MG63 (cell line): ENCODE data around the gene GPHN. TPM values are rescaled to one million over a fixed set of nuclear protein-coding genes. Genes with fewer than 3 reads are reported as not detected.
"Not testable (repeated sequence)": the region's sequence is repeated elsewhere in the genome, so short reads cannot be mapped to it uniquely, and the experiment has no call there.

ENCODE experiments used
- DNase-seq: peaks from one replicate; pipeline ENCODE4 v3.0.0-alpha.2; 2020
- H3K27me3 ChIP-seq: fragments of 250-450 bp; sonication (Bioruptor Pico); 2 replicates; pipeline ENCODE4 v1.5.1; 2020; ENCODE audit warnings: mild to moderate bottlenecking, moderate library complexity
- H3K36me3 ChIP-seq: fragments of 250-450 bp; sonication (Bioruptor Pico); 2 replicates; pipeline ENCODE4 v1.5.1; 2020; ENCODE audit warnings: mild to moderate bottlenecking, moderate library complexity
- H3K4me3 ChIP-seq: fragments of 250-450 bp; sonication (Bioruptor Pico); 2 replicates; pipeline ENCODE4 v1.5.1; 2020; ENCODE audit warnings: mild to moderate bottlenecking, moderate library complexity
- H3K9me3 ChIP-seq: fragments of 250-450 bp; sonication (Bioruptor Pico); 2 replicates; pipeline ENCODE4 v1.5.1; 2020; ENCODE audit warnings: mild to moderate bottlenecking, moderate library complexity
- total RNA-seq: library from RNA; depleted of rRNA; stranded (reverse); fragments of >200 nt; shearing (Covaris generic); gene quantifications from 2 replicates; pipeline ENCODE4 v1.2.3, GENCODE V29; 2014; ENCODE audit warnings: low replicate concordance

GPHN gene
- total RNA-seq, 1 experiment from 2014 or later, result 0.07 TPM

DNA sequence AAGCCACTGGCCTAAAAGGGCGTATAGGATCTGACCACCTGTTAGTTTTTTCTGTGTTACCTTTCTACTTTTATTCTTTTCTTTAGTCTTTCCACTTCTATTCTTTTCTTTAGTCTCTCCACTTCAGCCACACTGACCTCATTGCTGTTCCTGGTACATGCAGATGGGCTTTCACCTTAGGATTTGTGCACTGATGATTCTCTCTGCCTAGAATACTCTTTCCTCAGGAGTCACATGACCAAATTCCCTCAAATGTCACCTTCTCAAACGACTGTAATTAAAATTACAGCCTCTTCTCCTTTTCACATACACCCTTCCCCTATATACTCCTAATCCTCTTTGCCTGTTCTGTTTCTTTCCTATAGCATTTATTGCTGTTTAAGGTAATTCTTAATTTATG lies 36.0 kb downstream of the GPHN start:
- Histone ChIP-seq H3K27me3 (no peaks in the 10 kb centered on the region), H3K9me3 (no peaks in the 10 kb centered on the region), H3K36me3 (no peaks in the 10 kb centered on the region), H3K4me3 (no peak overlapping the region)
- DNase-seq, result no peak

DNA sequence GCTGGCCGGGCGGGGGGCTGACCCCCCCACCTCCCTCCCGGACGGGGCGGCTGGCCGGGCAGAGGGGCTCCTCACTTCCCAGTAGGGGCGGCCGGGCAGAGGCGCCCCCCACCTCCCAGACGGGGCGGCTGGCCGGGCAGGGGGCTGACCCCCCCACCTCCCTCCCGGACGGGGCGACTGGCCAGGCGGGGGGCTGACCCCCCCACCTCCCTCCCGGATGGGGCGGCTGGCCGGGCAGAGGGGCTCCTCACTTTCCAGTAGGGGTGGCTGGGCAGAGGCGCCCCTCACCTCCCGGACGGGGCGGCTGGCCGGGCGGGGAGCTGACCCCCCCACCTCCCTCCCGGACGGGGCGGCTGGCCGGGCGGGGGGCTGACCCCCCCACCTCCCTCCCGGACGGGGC lies 37.2 kb downstream of the GPHN start:
- not testable (repeated sequence) for DNase-seq, H3K4me3 ChIP-seq, H3K36me3 ChIP-seq

GRCh38 chr14:66545751-66546150 lies 37.8 kb downstream of the GPHN start:
- H3K36me3 ChIP-seq, H3K27me3 ChIP-seq, H3K9me3 ChIP-seq, DNase-seq, H3K4me3 ChIP-seq: not testable (repeated sequence)

More for the DNA sequence above, 37.2 kb downstream of the GPHN start:
- not testable (repeated sequence) for H3K9me3 ChIP-seq, H3K27me3 ChIP-seq

- Histone ChIP-seq H3K27me3 (no peaks in the 10 kb centered on the region), H3K4me3 (no peak overlapping the region), H3K9me3 (no peaks in the 10 kb centered on the region), H3K36me3 (no peaks in the 10 kb centered on the region)
- DNase-seq, result no peak
Measured at GRCh38 chr14:66563731-66564130, 55.8 kb downstream of the GPHN start.

GRCh38 chr14:66568220-66568619 lies 60.3 kb downstream of the GPHN start:
- H3K4me3 ChIP-seq, result no peak overlapping the region
- no peaks in the 10 kb centered on the region for H3K27me3 ChIP-seq
- no peaks in the 10 kb centered on the region for H3K9me3 ChIP-seq
- DNase-seq, result no peak
- H3K36me3 ChIP-seq, result no peaks in the 10 kb centered on the region

DNA sequence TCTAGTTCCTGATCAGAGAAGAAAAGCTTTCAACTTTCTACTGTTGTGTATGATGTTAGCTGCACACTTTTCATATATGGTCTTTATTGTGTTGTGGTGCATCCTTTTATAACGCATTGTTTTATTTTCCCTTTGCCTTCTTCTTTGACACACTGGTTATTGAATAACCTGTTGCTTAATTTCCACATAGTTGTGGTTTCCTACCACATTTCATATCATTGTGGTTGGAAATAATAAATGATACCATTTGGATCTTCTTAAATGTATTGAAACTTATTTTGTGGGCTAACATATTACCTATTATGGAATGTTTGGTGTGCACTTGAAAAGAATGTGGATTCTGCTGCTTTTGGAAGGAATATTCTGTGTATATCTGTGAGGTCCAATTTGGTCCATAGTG lies 64.9 kb downstream of the GPHN start:
- no peaks in the 10 kb centered on the region for H3K27me3 ChIP-seq
- no peaks in the 10 kb centered on the region for H3K9me3 ChIP-seq
- no peak for DNase-seq
- no peak overlapping the region for H3K4me3 ChIP-seq
- no peaks in the 10 kb centered on the region for H3K36me3 ChIP-seq

DNA sequence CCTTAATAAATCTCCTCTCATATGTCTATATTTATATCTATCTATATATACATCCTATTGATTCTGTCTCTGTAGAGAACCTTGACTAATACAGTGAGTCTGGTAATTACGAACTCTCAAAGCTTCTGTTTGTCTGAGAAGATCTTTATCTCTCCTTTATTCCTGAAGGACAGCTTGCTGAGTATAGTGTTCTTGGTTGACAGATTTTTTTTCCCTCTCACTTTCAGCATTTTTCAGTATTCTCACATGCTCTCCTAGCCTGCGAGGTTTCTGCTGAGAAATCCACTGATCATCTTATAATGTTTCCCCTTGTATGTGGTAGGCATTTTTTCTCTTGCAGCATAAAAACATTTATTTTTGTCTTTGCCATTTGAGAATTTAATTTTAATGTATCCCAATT lies 67.1 kb downstream of the GPHN start:
- no peak overlapping the region for H3K4me3 ChIP-seq
- H3K9me3 ChIP-seq, result no peaks in the 10 kb centered on the region
- no peaks in the 10 kb centered on the region for H3K36me3 ChIP-seq
- DNase-seq, result no peak
- H3K27me3 ChIP-seq, result no peaks in the 10 kb centered on the region

DNA sequence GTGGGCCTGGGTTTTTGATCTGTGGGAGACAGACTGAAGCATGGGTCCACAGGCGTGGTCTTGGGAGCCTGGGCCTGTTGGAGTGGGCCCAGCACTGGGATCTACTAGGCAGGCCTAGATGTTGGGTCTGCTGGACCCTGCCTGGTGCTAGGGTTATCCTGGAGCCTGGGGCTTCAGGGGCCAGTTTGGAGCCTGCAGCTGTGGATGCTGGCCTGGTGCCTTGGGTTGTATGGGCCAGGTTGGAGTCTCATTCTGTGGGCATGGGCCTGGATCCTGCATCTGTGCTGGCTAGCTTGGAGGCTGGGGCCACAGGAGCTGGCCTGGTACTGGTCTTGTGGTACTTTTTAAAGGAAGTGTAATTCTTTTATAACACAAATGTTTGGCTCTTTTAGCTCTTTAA lies 68.0 kb downstream of the GPHN start:
- no peak for DNase-seq
- Histone ChIP-seq H3K36me3 (no peaks in the 10 kb centered on the region), H3K4me3 (no peak overlapping the region), H3K27me3 (no peaks in the 10 kb centered on the region), H3K9me3 (no peaks in the 10 kb centered on the region)

DNA sequence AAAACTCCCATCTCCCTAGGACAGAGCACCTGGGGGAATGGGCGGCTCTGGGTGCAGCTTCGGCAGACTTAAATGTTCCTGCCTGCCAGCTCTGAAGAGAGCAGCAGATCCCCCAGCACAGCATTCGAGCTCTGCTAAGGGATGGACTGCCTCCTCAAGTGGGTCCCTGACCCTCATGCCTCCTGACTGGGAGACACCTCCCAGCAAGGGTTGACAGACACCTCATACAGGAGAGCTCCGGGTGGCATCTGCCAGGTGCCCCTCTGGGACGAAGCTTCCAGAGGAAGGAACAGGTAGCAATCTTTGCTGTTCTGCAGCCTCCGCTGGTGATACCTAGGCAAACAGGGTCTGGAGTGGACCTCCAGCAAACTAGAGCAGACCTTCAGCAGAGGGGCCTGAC lies 79.8 kb downstream of the GPHN start:
- DNase-seq, H3K4me3 ChIP-seq, H3K36me3 ChIP-seq, H3K9me3 ChIP-seq, H3K27me3 ChIP-seq: not testable (repeated sequence)

DNA sequence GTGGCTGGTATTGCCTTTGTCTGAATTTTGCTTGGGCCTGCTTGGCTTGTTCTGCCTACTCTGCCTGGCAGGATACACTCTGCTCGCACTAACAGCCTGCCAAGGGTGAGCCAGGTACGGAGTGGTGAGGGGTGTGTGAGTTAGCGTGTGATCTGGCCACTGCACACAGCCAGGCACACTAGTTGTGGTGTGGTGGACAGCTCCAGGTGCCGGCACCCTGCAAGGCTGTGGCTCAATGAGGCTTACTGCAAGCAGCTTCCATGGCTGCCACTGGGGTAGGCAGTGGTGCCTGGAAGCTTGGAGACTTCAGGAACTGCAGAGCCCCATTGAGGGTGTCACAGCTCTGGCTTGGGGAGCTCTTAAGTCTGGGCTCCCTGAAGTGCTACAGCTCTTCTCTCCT lies 87.4 kb downstream of the GPHN start:
- Histone ChIP-seq H3K27me3 (no peaks in the 10 kb centered on the region), H3K9me3 (no peaks in the 10 kb centered on the region), H3K4me3 (no peak overlapping the region), H3K36me3 (no peaks in the 10 kb centered on the region)
- no peak for DNase-seq

GRCh38 chr14:66596241-66596985 lies 88.5 kb downstream of the GPHN start:
- Histone ChIP-seq H3K9me3 (no peaks in the 10 kb centered on the region), H3K36me3 (no peaks in the 10 kb centered on the region)
- no peak for DNase-seq

GRCh38 chr14:66600416-66600815 lies 92.5 kb downstream of the GPHN start:
- DNase-seq, result no peak

More at GRCh38 chr14:66596241-66596985, 88.5 kb downstream of the GPHN start:
- no peaks in the 10 kb centered on the region for H3K27me3 ChIP-seq
- H3K4me3 ChIP-seq, result no peak overlapping the region

DNA sequence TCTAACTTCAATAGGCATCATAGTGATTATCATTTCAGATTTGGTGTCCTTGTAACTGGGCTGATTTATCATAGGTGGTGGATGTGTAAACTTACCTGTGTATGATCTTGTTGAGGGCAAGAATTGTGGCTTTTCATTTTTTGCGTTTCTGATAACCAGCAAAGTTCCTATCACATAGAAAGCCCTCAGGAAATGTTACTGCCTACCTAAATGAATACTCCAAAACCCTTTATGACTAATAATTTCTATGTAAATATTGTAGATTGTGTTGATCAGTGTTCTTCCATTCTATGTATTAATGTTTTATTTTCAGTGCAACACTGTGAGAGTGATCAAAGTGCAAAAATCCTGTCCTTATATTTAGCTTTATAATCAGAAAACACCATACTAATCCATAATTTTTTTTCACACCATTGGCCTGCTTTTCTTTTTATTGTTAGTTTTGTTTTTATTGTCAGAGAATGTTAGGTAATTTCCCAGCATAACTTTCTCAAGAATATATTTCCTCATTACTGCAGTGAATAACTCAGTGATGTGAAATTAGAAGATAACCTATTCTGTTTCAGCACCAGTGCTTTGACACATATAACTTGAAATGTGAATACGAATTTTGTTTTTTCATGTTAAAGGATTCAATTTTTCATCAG lies 94.1 kb downstream of the GPHN start:
- Histone ChIP-seq H3K36me3 (no peaks in the 10 kb centered on the region), H3K9me3 (no peaks in the 10 kb centered on the region), H3K4me3 (no peak overlapping the region), H3K27me3 (no peaks in the 10 kb centered on the region)
- DNase-seq, result no peak

More at GRCh38 chr14:66600416-66600815, 92.5 kb downstream of the GPHN start:
- Histone ChIP-seq H3K27me3 (no peaks in the 10 kb centered on the region), H3K4me3 (no peak overlapping the region), H3K9me3 (no peaks in the 10 kb centered on the region), H3K36me3 (no peaks in the 10 kb centered on the region)

DNA sequence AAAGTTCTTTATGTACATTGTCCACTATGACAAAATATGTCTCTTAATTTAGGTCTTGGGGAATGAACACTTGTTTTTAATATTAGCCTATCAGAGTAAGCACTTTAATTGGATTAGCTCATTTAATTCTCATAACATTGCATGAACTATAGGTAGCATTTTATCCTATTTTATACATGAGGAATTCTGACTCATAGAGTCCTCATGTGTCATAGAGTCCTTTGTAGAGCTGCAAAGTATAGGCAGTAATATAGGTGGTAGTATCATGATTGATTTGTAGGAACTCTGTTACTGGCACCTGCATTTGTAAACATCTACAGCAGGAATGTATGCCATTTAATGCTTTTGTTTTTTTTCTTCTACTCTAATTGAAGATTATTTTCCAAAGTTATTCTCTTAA lies 96.0 kb downstream of the GPHN start:
- DNase-seq, result no peak
- Histone ChIP-seq H3K4me3 (no peak overlapping the region), H3K27me3 (no peaks in the 10 kb centered on the region), H3K9me3 (no peaks in the 10 kb centered on the region), H3K36me3 (no peaks in the 10 kb centered on the region)

DNA sequence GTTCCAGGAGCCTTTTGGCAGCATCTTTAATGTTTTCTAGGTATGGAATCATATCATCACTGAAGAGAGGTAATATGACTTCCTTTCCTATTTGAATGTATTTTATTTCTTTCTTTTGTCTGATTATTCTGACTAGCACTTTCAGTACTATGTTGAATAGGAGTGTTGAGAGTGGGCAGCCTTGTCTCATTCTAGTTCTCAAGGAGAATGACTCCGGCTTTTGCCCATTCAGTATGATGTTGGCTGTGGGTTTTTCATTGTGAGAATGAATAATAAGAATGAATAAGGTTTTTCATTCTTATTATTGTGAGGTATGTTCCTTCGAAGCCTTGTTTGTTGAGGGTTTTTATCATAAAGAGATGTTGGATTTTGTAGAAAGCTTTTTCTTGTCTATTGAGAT lies 98.9 kb downstream of the GPHN start:
- no peak overlapping the region for H3K4me3 ChIP-seq
- H3K36me3 ChIP-seq, result no peaks in the 10 kb centered on the region
- H3K9me3 ChIP-seq, result no peaks in the 10 kb centered on the region
- H3K27me3 ChIP-seq, result no peaks in the 10 kb centered on the region
- DNase-seq, result no peak

DNA sequence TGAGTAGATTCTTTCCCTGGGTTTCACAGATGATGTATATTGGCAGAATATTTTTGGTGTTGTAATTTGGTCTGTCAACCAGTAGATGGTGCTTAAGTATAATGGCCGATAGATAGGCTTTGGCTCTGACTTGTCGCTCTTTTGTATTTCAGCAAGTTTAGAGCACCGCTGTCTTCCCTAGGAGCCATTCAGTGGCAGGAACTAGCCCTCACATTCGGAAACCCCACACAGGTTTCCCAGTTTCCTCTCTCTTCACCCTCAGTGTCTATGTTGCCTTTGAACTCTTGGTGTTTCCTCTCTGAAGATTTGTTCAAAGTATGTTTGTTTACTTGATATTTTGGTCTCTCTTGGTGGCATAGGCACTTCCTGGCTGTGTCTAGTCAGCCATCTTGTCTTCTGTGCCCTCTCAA lies 102.2 kb downstream of the GPHN start:
- no peak for DNase-seq
- Histone ChIP-seq H3K4me3 (no peak overlapping the region), H3K9me3 (no peaks in the 10 kb centered on the region), H3K36me3 (no peaks in the 10 kb centered on the region), H3K27me3 (no peaks in the 10 kb centered on the region)

- DNase-seq, result no peak
- no peaks in the 10 kb centered on the region for H3K9me3 ChIP-seq
- no peak overlapping the region for H3K4me3 ChIP-seq
- no peaks in the 10 kb centered on the region for H3K27me3 ChIP-seq
- no peaks in the 10 kb centered on the region for H3K36me3 ChIP-seq
Measured at GRCh38 chr14:66613344-66613743, 105.4 kb downstream of the GPHN start.

DNA sequence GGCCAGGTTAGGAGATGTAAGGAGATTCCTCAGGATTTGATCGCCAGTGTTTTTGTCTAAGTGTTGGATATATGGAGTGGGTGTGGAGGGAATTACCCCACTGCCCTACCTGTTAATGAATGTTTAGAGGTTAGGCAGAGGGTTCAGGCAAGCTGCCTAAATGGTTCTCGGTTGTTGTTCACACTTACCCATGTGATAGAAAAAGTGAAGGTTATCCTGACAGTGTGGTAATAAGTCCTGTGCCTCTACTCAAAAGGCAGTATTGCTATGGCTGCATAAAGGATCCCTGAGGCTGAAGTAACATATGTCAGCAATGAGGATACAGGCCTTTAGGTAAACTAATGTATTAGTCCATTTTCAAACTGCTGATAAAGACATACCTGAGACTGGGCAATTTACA lies 112.0 kb downstream of the GPHN start:
- no peak overlapping the region for H3K4me3 ChIP-seq
- H3K27me3 ChIP-seq, result no peaks in the 10 kb centered on the region
- DNase-seq, result no peak
- H3K9me3 ChIP-seq, result no peaks in the 10 kb centered on the region
- no peaks in the 10 kb centered on the region for H3K36me3 ChIP-seq
